Frontal cortex (tissue), 4 donors: Measurements from ENCODE around the gene RAPGEF1. TPM values are rescaled to one million over a fixed set of nuclear protein-coding genes. Genes with fewer than 3 reads are reported as not detected.
A peak's percentile ranks its signal among the peaks of the same experiment; 100 is the strongest.

Source experiments
- DNase-seq, 2 donors: peaks; one replicate each; pipeline ENCODE4 v3.0.0; 2012; ENCODE audit warnings: low spot score in 2 of 2
- FAIRE-seq: peaks from 2 replicates; lab custom pipeline; 2012; peaks lifted over from hg19 to GRCh38; lab: Jason Lieb, UNC
- total RNA-seq: library from RNA; depleted of rRNA; stranded (reverse); fragments of >200 nt; gene quantifications from one replicate; pipeline ENCODE4 v1.2.3, GENCODE V29; 2014
- donor health status: control.
- donor health status: control.
- donor health status: control.

The RAPGEF1 gene, protein sequence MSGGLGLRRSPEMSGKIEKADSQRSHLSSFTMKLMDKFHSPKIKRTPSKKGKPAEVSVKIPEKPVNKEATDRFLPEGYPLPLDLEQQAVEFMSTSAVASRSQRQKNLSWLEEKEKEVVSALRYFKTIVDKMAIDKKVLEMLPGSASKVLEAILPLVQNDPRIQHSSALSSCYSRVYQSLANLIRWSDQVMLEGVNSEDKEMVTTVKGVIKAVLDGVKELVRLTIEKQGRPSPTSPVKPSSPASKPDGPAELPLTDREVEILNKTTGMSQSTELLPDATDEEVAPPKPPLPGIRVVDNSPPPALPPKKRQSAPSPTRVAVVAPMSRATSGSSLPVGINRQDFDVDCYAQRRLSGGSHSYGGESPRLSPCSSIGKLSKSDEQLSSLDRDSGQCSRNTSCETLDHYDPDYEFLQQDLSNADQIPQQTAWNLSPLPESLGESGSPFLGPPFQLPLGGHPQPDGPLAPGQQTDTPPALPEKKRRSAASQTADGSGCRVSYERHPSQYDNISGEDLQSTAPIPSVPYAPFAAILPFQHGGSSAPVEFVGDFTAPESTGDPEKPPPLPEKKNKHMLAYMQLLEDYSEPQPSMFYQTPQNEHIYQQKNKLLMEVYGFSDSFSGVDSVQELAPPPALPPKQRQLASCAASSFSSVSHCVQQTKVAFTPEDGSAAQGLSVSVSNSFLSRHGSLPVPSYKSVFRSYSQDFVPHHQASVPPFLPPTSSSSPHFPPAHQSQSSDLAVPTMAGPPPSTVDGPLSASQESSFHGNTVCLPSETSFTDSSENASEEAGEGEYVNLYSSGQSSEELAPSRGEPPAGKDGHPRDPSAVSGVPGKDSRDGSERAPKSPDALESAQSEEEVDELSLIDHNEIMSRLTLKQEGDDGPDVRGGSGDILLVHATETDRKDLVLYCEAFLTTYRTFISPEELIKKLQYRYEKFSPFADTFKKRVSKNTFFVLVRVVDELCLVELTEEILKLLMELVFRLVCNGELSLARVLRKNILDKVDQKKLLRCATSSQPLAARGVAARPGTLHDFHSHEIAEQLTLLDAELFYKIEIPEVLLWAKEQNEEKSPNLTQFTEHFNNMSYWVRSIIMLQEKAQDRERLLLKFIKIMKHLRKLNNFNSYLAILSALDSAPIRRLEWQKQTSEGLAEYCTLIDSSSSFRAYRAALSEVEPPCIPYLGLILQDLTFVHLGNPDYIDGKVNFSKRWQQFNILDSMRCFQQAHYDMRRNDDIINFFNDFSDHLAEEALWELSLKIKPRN (N-terminal part only)
- 28.1 TPM for total RNA-seq

DNA sequence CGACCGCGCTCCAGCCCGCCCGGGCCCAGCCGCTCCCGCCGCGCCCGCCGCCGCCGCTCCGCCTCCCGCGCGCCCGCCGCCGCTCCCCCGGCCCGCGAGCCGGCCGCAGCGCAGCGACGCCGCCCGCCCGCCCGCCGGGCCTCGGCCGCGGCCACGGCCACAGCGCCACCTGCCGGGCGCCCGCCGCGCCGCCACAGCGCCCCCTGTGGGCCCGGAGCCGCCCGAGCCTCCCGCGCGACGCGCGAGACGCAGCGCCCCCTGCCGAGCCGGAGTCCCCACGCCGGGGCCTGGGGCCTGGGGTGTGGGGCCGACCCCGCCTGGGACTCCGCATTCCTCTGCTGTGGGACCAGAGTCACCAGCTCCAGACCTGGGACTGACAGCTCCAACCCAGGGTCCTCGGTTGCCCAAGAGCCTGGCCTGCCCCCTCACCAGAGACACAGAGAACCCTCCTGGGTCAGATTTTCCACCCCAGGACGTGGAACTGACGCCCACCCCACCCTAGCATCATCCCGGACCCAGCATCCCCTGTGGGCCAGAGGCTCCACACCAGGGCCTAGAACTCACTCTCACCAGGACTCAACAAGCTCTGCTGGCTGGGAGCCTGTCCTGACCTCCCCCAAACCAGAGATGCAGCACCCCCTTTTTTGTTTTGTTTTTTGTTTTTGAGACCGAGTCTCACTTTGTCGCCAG lies at the start of gene RAPGEF1:
RAPGEF1 (minus strand) TSS at position 118 of the 690 bp plus-strand sequence. CDS start 246 bp downstream, outside the sequence.
- no peak for FAIRE-seq
- DNase-seq, result peak; percentile 92 to 93

DNA sequence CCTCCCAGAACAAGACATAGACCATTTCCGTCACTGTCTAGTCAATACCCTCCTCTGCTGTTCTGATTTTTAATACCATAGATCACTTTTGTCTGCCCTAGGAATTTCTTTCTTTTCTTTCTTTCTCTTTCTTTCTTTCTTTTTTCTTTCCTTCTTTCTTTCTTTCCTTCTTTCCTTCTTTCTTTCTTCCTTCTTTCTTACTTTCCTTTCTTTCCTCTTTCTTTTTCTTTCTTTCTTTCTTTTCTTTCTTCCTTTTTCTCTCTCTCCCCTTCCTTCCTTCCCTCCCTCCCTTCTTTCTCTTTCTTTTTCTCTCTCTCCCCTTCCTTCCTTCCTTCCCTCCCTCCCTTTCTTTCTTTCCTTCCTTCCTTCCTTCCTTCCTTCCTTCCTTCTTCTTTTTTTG lies 49.0 kb upstream of the RAPGEF1 start:
- no peak for DNase-seq
- FAIRE-seq, result no peak

DNA sequence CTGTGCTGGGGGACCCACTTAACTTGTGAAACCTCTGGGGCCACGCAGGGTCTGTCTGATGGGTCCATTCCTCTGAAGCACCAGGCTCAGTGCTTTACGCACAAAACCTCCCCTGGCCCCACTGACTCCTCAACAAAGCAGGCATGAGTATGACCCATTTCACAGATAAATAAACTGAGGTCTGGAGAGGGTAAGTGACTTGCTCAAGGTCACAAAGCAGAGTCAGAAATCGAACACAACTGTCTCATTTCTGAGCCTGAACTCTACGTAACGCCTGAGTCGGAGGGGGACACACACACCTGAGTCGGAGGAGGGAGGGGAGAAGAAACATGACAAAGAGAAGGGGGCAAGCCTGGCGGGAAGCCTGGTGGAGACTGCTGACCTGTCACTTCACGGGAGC lies 48.0 kb upstream of the RAPGEF1 start:
- FAIRE-seq, result no peak
- no peak for DNase-seq

DNA sequence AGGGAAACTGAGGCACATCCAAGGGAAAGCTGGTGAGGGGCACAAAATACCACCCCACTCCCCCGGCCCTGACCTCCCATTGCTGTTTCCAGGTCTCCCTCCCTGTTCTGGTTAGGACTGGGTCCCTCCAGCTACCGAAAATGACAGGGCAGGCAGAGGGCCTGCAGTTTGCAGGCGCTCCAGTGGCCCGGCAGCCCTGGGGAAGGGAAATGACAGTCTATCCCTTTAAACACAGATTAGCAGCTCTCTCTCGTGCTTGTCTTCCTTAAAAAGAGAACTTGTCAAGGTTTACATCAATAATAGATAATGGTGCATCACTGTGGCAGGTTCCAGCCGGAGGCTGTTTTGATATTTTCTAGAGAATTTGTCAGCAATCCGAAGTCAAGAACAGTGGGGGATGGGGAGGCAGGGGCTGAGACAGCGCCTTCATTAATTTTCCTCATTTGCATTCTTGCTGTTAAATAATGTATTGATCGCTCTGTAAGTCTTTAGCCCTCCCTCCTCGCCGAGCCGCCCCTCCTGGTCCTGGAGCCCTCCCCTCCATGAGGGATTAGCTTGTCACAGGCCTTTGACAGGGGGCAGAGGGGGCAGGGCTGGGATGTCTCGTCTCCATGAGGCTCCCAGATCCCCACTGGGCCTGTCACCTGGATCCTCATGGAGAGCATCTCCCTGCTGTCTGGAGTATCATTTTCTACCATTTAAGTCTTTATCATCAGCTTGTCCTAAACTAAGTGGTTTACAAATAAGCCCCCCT lies 45.0 kb upstream of the RAPGEF1 start:
- DNase-seq (no peak), FAIRE-seq (no peak)

DNA sequence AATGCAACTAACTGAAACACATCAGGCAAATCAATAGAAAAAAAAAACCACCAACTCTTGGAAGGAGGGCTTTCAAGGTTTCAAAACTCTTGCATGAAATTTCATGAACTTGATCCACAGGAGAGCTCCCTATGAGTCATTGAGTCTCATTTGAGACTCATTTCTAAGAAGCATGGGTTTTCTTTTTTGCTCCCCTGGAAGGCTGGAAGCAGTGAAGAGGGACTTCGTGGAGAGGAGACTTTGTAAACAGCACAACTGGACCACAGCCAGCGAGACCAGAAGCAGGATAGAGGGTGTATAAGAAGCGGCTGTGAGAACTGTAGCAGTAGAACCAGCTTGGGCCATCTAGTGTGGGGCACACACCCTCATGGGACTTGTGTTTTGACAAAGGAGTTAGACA lies 41.2 kb upstream of the RAPGEF1 start:
- DNase-seq (no peak), FAIRE-seq (no peak)

DNA sequence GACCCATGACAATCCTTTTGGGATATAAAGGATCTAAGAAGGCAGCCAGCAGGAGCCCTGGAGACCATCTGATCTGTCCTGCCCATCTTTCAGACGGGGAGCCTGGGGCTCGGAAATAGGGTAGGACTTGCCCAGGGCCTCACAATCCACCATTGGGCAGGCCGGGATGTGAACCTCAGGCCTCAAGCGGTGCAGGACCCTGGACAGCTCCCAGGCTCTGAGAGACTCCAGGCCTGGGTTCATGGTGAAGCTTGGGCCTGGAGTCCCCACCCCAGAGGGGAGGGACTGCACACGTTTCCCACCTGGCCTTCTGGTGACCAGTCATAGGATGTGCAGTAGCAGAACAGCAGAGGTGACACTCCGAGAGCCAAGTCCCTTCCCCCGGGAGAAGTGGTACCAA lies 36.6 kb upstream of the RAPGEF1 start:
- DNase-seq (no peak), FAIRE-seq (no peak)

DNA sequence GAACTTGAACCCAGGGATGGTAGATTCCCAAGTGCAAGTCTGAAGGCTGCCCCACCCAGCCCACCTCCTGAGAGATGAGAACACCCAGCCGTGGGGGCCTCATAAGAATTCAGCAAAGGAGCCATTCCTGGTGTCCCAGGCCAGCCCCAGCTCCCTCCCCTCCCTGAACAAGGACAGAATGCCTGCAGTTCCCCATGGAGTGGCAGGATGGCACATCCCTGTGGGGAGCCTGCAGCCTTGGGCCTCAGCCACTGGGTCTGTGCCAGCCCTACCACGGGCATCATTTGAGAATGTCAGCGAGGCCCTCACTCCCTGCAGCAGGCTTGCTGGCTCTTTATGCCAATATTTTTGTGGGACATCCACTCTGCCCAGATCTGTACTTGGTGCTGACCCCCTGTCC lies 36.2 kb upstream of the RAPGEF1 start:
- FAIRE-seq (no peak), DNase-seq (no peak)

DNA sequence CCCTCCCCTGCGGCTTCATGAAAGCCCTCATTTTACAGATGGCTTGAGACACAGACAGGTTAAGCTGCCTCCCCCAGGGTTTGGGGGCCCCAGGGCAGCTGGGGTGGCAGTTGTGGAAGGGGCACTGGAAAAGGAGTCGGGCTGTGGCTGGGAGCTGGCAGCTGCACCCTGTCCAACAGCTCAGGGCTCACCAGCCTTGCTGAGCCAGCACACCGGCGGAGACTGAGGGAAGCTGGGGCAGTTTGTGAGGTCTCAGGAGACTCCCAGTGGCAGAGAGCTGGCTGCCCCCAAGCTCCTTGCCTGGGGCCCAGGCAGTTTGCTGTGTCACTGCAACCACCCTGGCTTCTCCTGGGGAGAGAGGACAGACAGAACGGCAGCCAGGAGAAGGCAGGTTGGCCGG lies 34.8 kb upstream of the RAPGEF1 start:
- no peak for FAIRE-seq
- DNase-seq, result no peak

DNA sequence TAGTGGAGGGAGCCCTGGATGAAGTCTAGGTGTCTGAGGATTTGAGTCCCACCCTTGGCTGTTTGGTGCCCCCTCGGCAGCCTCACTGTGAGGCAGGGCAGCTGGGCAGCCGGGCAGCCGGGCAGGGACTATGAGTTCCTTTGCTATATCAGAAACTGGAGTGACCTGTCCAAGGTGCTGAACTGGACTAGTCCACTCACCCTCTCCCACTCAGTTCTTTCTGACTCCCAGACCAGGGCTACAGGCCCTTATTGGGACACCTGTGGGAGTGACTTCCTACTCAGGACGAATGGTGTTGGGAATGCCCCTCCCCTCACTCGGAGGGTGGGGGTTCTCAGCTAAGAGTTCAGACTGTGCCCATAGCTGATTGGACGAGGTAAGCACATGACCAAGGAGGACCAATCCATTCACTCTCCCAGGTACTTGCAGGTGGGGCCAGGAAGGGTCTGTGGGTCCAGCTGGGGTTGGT lies 34.1 kb upstream of the RAPGEF1 start:
- FAIRE-seq, result no peak
- DNase-seq, result peak; percentile 44 to 65

DNA sequence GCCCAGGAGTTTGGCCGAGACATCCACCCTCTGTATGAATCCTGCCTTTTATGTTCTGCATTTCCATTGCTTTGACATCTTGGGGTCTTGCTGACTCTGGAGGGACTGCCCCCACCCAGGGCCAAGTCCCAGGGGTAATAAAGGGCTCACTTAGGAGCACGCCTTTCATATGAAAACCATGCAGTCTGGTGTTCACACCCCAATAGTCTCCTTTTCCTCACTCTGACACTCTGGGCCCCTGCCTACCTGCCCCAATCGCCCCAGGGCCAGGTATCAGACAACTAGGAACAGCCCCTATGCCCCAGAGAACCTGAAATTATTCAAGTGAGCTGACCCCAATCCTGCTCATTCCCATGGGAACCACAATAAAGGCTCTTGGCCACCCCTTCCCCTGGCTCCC lies 33.1 kb upstream of the RAPGEF1 start:
- DNase-seq, result no peak
- no peak for FAIRE-seq

DNA sequence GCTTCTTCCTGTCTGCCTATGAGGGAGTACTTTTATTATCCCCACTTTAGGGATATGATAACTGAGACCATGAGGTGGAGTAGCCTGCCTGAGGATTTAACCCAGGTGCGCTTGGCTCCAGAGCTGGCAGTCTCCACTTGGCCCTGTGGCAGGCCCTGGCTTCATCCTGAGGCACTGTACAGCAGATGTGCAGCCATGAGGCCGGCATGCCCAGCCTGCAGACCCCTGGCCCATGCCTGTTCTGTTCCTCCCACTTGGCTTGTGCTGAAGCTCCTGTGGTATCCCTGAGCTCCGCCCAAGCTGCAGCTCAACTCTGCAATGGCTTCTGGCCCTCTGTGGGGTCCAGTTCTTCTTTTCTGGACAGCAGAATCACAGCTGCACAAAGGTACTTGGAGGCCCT lies 31.8 kb upstream of the RAPGEF1 start:
- no peak for FAIRE-seq

DNA sequence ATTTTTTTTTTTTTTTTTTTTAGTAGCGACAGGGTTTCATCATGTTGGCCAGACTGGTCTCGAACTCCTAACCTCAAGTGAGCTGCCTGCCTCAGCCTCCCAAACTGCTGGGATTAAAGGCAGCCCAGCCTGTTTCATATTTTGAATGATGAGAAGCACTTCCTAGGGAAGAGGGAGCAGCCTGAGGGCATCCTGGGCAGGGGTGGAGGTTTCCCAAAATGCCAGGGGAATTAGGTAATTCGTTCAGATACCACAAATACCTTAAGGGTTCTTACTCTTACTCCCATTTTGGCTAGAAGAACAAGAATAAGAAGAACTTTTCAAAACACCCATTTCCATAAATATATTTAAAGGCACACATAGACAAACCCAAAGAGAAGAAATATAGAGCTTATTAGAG lies 29.5 kb upstream of the RAPGEF1 start:
- no peak for FAIRE-seq
- no peak for DNase-seq

More for the DNA sequence above, 31.8 kb upstream of the RAPGEF1 start:
- no peak for DNase-seq

DNA sequence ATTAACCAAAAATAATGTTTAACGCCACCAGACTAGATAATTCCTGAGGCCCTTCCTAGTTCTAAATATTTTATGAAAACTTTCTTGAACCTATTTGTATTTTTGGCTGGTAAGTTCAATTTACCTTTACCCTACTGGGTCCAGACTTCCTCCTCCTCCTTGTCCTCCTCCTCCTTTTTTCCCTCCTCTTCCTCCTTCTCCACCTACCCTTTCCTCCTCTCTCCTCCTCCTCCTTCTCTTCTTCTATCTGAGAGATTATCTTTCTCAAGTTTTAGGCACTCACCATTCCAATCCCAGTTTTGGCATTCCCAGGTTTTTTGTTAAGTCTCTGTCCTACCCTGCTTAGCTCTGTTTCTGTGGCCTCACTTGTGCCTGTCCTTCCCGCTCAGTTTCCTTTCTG lies 24.7 kb upstream of the RAPGEF1 start:
- FAIRE-seq (no peak), DNase-seq (no peak)

DNA sequence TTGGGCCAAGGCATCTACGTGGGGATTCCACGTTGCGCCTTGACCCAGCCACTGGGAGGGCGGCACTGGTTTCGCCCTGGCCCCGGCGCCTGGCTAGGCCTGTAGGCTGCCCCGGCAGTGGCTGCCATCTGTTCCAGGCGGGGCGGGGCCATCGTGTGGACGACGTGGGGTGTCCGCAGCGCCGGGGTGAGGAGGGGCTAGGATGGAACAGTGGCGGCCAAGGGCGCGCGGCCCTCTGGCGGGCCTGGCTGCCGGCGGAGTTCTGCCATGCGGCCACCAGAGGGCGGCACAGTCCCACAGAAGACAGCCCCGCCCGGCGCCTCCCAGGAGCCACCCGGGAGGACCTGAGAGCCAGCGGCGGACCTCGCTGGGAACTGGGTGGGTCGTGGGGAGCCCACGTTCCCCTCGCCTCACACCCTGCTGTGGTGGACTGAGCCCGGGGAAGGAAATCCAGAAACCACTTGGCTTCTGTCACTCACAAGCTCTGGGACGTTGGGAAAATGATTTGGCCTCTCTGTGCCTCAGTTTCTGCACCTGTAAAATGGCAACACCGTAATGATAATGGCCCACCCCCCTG lies 22.6 kb upstream of the RAPGEF1 start:
- DNase-seq (peak; percentile 81 to 92), FAIRE-seq (no peak)

DNA sequence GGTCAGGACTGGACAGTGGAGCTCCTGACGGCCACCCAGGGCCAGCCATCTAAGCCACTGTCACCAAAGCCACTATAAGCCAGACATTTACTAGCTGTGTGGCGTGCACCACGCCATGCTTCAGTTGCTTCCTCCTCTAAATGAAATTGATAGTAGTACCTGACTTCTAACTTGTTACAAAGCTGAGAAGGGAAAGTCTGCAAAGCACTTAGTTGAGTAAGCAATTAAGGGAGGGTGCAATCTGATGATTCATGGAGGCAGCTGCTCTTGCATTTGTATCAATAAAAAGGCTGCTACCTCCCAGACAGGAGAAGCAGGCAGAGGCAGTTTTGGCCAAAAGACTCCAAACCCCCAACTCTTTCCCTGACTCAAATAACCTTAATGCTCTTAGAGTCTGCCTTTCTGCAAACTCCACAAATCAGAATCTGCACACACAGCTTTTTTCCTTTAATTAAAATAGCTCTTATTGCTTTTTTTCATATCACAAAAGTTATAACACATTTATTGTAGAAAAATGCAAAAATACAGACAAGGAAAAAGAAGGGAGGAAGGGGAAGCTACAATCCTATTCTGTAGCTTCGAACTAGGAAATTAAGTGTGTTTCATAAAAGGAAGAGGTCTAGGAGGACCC lies 19.3 kb upstream of the RAPGEF1 start:
- DNase-seq (no peak), FAIRE-seq (no peak)

DNA sequence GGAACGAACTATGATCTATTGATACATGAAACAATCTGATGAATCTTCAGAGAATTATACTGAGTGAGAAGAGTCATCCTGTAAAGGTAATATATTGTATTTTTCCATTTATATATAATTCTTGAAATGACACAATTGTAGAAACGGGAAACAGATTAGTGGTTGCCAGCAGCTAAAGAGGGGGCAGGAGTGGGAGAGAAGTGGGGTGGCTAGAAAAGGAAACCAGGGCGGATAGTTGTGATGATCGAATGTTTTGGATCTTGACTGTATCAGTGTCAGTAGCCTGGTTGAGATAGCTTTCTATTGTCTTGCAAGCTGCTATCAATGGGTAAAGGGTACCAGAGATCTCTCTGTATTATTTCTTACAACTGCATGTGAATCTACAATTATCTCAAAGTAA lies 17.7 kb upstream of the RAPGEF1 start:
- FAIRE-seq (no peak), DNase-seq (no peak)

DNA sequence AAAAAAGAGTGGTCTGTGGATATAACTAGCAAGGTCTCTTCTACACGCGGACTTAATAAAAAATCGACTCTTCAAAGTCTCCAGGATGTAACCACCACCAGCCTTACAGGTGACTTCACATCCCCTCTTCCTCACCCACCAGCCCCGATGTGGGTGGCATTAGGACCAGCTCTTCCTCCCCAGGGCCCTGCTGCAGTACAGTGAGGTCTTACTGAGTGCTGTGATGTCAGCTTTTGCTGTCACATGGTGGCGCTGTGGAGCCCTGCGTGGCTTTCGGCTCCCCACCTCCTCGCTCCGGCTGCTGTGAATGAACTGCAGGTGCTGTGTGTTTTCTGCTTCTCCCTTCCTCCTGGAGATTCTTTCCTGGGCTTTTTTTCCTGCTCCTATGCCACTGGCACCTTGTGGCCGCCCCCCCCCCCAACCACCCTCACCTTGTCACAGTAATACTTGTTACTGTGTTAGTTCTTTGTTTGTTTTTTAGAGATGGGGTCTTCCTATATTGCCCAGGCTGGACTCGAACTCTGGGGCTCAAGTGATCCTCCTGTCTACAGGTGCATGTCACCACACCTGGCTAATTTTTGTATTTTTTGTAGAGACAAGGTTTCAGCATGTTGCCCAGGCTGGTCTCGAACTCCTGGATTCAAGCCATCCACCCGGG lies 15.8 kb upstream of the RAPGEF1 start:
- DNase-seq (no peak), FAIRE-seq (no peak)

DNA sequence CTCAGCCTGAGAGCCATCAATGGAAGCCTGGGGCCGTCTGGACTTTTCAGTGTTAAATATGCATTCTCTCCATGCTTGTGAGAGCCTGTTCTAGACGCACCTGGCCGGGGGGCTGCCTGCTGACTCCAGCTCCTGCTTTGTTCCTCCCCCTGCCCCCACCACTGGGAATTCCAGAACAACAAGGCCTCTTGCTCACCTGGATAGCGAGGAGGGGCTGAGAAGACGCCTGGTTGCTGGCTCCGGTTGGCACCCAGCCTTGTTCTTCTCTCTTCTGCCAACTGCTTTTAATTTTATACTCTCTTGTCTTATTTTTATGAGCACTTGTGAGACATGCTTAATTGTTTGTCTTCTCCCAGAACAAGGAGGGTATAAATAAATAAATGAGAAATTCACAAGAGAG lies 15.0 kb upstream of the RAPGEF1 start:
- FAIRE-seq (no peak), DNase-seq (no peak)
